Fibroblast of lung (primary cell): ENCODE results near the gene ECD.

Source experiments
- EZH2 ChIP-seq: IDR thresholded peaks from 2 replicates; pipeline ENCODE4 v1.5.1; 2012; ENCODE audit warnings: low read length, control low read depth, mild to moderate bottlenecking; ENCODE audit errors: missing control alignments
- TF ChIP-seq, protein P1 (sequence below), 2 donors: IDR thresholded peaks in 1 of 2; conservative IDR thresholded peaks in 1 of 2; 1 replicate in 1 of 2; 2 replicates in 1 of 2; pipeline ENCODE4 v1.5.1; 2011 to 2012; ENCODE audit warnings: low read length in 2 of 2, control low read depth in 1 of 2, inconsistent platforms in 1 of 2, low read depth in 1 of 2, mild to moderate bottlenecking in 1 of 2

DNA sequence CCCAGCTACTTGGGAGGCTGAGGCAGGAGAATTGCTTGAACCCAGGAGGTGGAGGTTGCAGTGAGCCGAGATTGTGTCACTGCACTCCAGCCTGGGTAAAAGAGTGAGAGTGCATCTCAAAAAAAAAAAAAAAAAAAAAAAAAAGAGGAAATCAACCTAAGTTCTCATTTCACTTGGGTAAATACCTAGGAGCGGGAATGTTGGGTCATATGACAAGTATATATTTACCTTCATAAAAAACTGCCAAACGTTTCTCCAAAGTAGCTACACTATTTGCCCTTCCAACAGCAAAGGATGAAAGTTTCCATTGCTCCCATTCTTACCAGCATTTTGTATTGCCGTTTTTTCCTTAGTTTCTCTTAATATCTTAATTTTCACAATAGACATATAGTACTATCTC is 81.0 kb downstream of the ECD start:
- TF ChIP-seq, protein P1, sequence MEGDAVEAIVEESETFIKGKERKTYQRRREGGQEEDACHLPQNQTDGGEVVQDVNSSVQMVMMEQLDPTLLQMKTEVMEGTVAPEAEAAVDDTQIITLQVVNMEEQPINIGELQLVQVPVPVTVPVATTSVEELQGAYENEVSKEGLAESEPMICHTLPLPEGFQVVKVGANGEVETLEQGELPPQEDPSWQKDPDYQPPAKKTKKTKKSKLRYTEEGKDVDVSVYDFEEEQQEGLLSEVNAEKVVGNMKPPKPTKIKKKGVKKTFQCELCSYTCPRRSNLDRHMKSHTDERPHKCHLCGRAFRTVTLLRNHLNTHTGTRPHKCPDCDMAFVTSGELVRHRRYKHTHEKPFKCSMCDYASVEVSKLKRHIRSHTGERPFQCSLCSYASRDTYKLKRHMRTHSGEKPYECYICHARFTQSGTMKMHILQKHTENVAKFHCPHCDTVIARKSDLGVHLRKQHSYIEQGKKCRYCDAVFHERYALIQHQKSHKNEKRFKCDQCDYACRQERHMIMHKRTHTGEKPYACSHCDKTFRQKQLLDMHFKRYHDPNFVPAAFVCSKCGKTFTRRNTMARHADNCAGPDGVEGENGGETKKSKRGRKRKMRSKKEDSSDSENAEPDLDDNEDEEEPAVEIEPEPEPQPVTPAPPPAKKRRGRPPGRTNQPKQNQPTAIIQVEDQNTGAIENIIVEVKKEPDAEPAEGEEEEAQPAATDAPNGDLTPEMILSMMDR (conservative IDR thresholded peaks at IDR 0.05 in 1 of 2, IDR thresholded peaks at IDR 0.05 in 1 of 2; ENCODE audit: low read depth in 1 of 2, low read length in 2 of 2) = no peak
- no peak for TF ChIP-seq EZH2
